ENCODE measurements around the gene DCUN1D2.
A peak's percentile ranks its signal among the peaks of the same experiment; 100 is the strongest.
"Not testable (repeated sequence)": the region's sequence is repeated elsewhere in the genome, so short reads cannot be mapped to it uniquely, and the experiment has no call there.

DCUN1D2 gene

DNA sequence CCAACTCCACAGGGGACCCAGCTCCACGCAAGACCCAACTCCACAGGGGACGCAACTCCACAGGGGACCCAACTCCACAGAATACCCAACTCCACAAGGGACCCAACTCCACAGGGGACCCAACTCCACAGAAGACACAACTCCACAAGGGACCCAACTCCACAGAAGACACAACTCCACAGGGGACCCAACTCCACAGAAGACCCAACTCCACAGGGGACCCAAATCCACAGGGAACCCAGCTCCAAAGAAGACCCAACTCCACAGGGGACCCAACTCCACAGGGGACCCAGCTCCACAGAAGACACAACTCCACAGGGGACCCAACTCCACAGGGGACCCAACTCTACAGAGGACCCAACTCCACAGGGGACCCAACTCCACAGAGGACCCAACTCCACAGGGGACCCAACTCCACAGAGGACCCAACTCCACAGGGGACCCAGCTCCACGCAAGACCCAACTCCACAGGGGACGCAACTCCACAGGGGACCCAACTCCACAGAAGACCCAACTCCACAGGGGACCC lies 19.8 kb downstream of the DCUN1D2 start:
- H3K9ac ChIP-seq (ENCODE audit: low read depth, low read length); H3K27me3 ChIP-seq (ENCODE audit: insufficient read depth, low read length); H3K4me3 ChIP-seq (ENCODE audit: low read length); H3K4me1 ChIP-seq (ENCODE audit: insufficient read depth, low read length); H3K27ac ChIP-seq (ENCODE audit: low read length); H3K9me3 ChIP-seq (ENCODE audit: insufficient read depth, low read depth, low read length): not testable (repeated sequence)
- peaks cover 63% of the 10 kb centered on the region for H3K36me3 ChIP-seq (ENCODE audit: insufficient read depth, low read depth, low read length)

DNA sequence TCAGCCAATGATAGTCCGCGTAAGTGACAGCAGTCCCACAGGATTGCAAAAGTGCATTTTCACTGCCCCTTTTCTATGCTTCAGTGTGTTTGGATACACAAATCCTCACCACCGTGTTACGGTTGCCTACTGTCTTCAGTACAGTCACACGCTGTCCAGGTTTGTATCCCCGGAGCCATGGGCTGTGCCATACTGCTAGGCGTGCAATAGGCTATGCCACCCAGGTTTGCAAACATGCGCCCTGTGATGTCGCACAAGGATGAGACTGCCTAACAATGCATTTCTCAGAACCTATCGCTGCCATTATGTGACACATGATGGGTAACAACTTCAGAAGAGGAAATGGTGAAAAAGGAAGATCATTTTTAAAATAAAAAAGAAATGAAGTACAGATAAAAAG lies 20.4 kb downstream of the DCUN1D2 start:
- H3K9ac ChIP-seq (ENCODE audit: low read depth, low read length), result no peak overlapping the region
- no peak overlapping the region for H3K27ac ChIP-seq (ENCODE audit: low read length)
- peaks cover 62% of the 10 kb centered on the region for H3K36me3 ChIP-seq (ENCODE audit: insufficient read depth, low read depth, low read length)
- no peaks in the 10 kb centered on the region for H3K27me3 ChIP-seq (ENCODE audit: insufficient read depth, low read length)
- peaks cover 10% of the 10 kb centered on the region; the same call in 1 of the 2 replicates for H3K4me1 ChIP-seq (ENCODE audit: insufficient read depth, low read length)
- no peak overlapping the region for H3K4me3 ChIP-seq (ENCODE audit: low read length)
- H3K9me3 ChIP-seq (ENCODE audit: insufficient read depth, low read depth, low read length), result no peaks in the 10 kb centered on the region

DNA sequence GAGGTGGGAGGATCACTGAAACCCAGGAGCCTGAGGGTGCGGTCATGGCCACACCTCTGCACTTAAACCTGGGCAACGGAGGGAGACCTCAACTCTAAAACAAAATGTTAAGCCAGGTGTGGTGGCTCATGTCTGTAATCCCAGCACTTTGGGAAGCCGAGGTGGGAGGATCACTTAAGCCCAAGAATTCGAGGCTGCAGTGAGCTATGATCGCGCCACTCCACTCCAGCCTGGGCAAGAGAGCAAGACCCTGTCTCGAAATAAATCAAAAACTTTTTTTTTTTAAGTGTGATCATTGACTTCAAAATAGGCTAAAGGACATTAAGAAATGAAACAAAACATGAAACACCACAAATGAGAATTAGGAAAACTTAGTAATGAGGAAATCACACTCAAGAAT lies 20.9 kb downstream of the DCUN1D2 start:
- Histone ChIP-seq H3K4me1 (ENCODE audit: insufficient read depth, low read length) (peaks cover 10% of the 10 kb centered on the region; the same call in 1 of the 2 replicates), H3K9me3 (ENCODE audit: insufficient read depth, low read depth, low read length) (no peaks in the 10 kb centered on the region), H3K36me3 (ENCODE audit: insufficient read depth, low read depth, low read length) (peaks cover 62% of the 10 kb centered on the region), H3K27me3 (ENCODE audit: insufficient read depth, low read length) (no peaks in the 10 kb centered on the region), H3K4me3 (ENCODE audit: low read length) (no peak overlapping the region), H3K27ac (ENCODE audit: low read length) (no peak overlapping the region), H3K9ac (ENCODE audit: low read depth, low read length) (no peak overlapping the region)

DNA sequence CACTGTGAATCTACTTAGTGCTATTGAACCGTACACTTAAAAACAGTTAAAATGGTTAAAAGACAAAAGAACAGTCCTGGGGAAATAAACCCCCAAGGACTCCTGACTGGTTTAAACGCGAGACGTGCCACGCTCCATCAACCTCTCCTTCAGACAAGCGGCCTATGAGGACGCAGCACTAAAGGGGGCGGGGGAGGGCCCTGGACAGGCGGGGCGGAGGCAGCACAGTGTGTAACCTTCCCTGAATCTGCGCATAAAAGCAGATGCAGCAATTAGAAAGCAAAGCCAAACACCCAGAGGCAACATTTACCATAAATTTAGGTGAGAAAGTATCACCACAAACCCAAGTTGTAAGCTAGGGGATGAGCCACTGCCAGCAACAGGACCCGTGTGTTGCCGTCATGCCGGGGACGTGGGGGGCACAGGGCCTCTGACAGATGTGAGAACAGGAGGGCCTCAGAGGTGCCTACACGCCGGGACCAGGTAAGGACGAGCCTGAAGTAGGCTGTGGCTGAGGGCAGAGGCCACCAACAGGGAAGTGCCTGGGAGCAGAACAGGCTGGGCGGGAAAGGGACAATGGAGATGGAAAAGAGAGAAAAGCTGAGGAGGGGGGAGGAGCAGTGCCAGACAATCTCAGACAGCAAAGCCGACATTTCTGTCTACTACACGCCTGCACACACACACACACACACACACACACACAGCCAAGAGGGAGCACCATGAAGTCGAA lies 21.9 kb downstream of the DCUN1D2 start:
- peaks cover 62% of the 10 kb centered on the region for H3K36me3 ChIP-seq (ENCODE audit: insufficient read depth, low read depth, low read length)
- peak overlapping the region; percentile 72 for H3K9ac ChIP-seq (ENCODE audit: low read depth, low read length)
- H3K9me3 ChIP-seq (ENCODE audit: insufficient read depth, low read depth, low read length), result no peaks in the 10 kb centered on the region
- H3K4me1 ChIP-seq (ENCODE audit: insufficient read depth, low read length), result peaks cover 10% of the 10 kb centered on the region; the same call in 1 of the 2 replicates
- H3K27ac ChIP-seq (ENCODE audit: low read length), result peak overlapping the region; percentile 64
- H3K27me3 ChIP-seq (ENCODE audit: insufficient read depth, low read length), result no peaks in the 10 kb centered on the region
- 0 out of 2 replicates have a peak overlapping the region, but pooled peaks have one; percentile 24 for H3K4me3 ChIP-seq (ENCODE audit: low read length)

DNA sequence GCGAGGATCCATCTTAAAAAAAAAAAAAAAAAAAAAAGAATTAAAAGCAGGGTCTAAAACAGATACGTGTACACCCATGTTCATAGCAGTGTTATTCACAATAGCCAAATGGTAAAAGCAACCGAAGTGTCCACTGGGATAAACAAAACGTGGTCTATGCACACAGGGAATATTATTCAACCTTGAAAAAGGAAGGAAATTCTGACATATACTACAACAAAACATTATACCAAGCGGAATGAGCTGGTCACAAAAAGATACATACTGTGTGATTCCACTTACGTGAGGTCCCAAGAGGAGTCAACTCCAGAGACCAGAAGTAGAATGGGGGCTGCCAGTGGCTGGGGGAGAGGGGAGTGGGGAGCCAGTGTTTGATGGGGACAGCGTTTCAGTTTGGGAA lies 22.5 kb downstream of the DCUN1D2 start:
- H3K4me1 ChIP-seq (ENCODE audit: insufficient read depth, low read length), result peaks cover 10% of the 10 kb centered on the region; the same call in 1 of the 2 replicates
- no peak overlapping the region for H3K27ac ChIP-seq (ENCODE audit: low read length)
- no peaks in the 10 kb centered on the region for H3K9me3 ChIP-seq (ENCODE audit: insufficient read depth, low read depth, low read length)
- H3K27me3 ChIP-seq (ENCODE audit: insufficient read depth, low read length), result no peaks in the 10 kb centered on the region
- peaks cover 58% of the 10 kb centered on the region for H3K36me3 ChIP-seq (ENCODE audit: insufficient read depth, low read depth, low read length)
- no peak overlapping the region for H3K9ac ChIP-seq (ENCODE audit: low read depth, low read length)
- H3K4me3 ChIP-seq (ENCODE audit: low read length), result no peak overlapping the region

DNA sequence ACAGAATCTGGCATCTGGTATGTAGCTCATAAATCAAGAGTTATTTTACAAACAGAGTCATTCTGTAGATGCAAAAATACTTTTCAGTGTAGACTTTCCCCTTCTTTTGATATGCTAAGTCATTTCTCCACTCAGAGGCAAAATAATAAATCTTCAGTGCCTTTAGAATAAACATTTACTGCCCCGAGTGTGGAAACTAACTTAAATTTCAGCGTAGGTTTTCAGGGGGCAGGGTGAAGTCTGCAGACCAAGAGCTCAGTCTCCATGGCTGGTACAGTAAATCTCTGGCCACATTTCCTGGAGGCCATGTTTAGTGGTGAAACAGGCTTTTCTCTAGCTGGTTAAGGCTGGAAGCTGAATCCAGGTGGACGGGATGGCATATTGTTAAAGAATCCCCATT lies 24.1 kb downstream of the DCUN1D2 start:
- peaks cover 61% of the 10 kb centered on the region for H3K36me3 ChIP-seq (ENCODE audit: insufficient read depth, low read depth, low read length)
- H3K4me3 ChIP-seq (ENCODE audit: low read length), result no peak overlapping the region
- H3K27me3 ChIP-seq (ENCODE audit: insufficient read depth, low read length), result no peaks in the 10 kb centered on the region
- no peaks in the 10 kb centered on the region for H3K9me3 ChIP-seq (ENCODE audit: insufficient read depth, low read depth, low read length)
- H3K9ac ChIP-seq (ENCODE audit: low read depth, low read length), result no peak overlapping the region
- peaks cover 10% of the 10 kb centered on the region; the same call in 1 of the 2 replicates for H3K4me1 ChIP-seq (ENCODE audit: insufficient read depth, low read length)
- H3K27ac ChIP-seq (ENCODE audit: low read length), result no peak overlapping the region

DNA sequence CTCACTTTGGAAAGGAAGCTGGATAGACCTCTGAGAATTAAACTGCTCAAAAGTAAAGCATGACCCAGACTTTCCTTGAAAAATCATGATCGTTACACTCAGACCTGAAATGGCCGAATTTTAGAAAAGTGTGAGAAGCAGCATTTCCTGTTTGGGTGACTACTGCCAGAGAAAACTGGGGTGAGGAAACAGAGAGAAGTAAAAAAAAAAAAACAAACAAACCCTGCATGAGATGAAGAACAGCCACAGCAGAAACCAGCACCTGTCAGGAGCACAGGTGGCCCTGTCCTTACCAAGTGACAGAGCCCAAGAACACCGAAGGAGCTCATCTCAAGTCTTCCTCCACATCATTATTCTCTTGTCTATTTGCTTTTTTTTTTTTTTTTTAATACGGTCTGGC lies 25.2 kb downstream of the DCUN1D2 start:
- Histone ChIP-seq H3K9ac (ENCODE audit: low read depth, low read length) (no peak overlapping the region), H3K4me3 (ENCODE audit: low read length) (no peak overlapping the region), H3K27ac (ENCODE audit: low read length) (no peak overlapping the region), H3K9me3 (ENCODE audit: insufficient read depth, low read depth, low read length) (no peaks in the 10 kb centered on the region), H3K36me3 (ENCODE audit: insufficient read depth, low read depth, low read length) (peaks cover 68% of the 10 kb centered on the region), H3K27me3 (ENCODE audit: insufficient read depth, low read length) (no peaks in the 10 kb centered on the region), H3K4me1 (ENCODE audit: insufficient read depth, low read length) (peaks cover 10% of the 10 kb centered on the region; the same call in 1 of the 2 replicates)

DNA sequence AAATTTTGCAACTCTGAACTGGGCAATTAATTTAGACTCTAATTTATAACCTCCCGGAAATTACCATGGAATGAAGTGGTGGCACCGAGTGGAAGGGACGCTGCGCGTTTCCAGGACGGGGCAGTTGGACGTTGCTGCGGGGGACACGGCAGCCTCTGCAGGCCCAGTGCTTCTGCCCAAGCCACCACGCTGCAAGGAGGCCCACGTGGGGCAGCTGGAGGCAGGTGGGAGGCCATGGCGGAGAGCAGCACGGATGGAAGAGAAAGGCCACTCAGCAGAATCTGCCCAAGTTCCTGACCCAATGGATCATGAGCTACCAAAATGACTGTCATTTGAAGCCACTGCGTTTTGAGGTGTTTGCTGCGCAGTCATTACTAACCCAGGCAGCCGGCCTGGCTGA lies 26.0 kb downstream of the DCUN1D2 start:
- H3K36me3 ChIP-seq (ENCODE audit: insufficient read depth, low read depth, low read length), result peaks cover 68% of the 10 kb centered on the region

DNA sequence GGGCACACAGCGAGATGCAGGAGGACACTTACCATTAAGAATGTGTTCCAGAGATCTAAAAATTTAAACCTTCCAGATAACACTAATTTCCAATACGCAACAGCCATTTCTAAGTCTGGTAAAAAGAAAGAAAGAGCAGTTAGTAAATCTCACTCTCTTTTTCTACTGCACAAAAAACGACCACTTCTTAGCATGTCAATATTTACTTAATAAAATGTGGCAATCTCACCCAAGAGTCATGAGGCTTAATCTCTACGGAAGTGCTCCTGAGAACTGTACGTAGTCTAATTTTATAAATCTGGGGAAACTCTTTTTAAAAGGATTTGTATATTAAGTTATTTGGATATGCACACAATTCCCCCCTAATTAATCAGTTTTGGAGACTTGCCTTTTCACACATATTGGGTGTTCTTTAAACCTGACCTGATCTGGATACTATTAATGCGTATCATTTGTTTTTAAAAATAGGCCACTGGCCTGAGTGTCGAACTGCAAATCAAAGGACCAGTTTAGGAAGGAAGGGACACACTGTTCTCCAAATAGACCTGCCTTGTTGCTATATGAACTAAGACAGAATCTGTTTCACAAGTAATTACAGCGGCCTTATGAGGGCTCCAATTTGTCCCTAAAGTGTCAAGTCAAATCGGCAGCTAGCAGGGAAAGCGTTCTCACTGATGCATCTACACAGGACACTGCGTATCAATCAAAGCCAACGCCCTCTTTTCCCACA lies 29.3 kb downstream of the DCUN1D2 start:
- Histone ChIP-seq H3K27me3 (ENCODE audit: insufficient read depth, low read length) (no peaks in the 10 kb centered on the region), H3K36me3 (ENCODE audit: insufficient read depth, low read depth, low read length) (peaks cover 88% of the 10 kb centered on the region), H3K9me3 (ENCODE audit: insufficient read depth, low read depth, low read length) (no peaks in the 10 kb centered on the region), H3K9ac (ENCODE audit: low read depth, low read length) (no peak overlapping the region), H3K4me1 (ENCODE audit: insufficient read depth, low read length) (no peaks in the 10 kb centered on the region), H3K4me3 (ENCODE audit: low read length) (no peak overlapping the region), H3K27ac (ENCODE audit: low read length) (no peak overlapping the region)

More for the DNA sequence above, 26.0 kb downstream of the DCUN1D2 start:
- no peak overlapping the region for H3K27ac ChIP-seq (ENCODE audit: low read length)
- H3K4me1 ChIP-seq (ENCODE audit: insufficient read depth, low read length), result peaks cover 10% of the 10 kb centered on the region; the same call in 1 of the 2 replicates
- no peak overlapping the region for H3K4me3 ChIP-seq (ENCODE audit: low read length)
- H3K9me3 ChIP-seq (ENCODE audit: insufficient read depth, low read depth, low read length), result no peaks in the 10 kb centered on the region
- no peak overlapping the region for H3K9ac ChIP-seq (ENCODE audit: low read depth, low read length)
- H3K27me3 ChIP-seq (ENCODE audit: insufficient read depth, low read length), result no peaks in the 10 kb centered on the region

DNA sequence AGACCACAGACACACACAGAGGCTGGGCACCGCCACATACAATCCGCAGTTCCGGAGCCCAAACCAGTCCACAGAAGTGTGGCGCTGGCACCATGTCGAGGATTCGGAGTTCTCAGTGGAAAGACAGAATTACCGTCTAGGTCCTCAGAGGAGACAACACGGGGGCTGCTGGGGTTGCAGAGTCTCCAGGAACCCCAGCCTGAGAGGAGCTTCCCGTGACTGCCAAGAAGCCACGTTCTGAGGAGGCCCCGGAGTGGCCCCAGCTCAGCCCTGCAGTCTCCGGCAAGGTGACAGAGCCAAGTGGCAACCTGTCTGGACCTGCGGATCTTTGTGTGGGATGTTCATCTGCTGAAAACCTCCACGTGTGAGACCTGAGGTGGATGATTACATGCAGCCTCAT lies 29.9 kb downstream of the DCUN1D2 start:
- H3K27me3 ChIP-seq (ENCODE audit: insufficient read depth, low read length), result no peaks in the 10 kb centered on the region
- no peak overlapping the region for H3K27ac ChIP-seq (ENCODE audit: low read length)
- peaks cover 90% of the 10 kb centered on the region for H3K36me3 ChIP-seq (ENCODE audit: insufficient read depth, low read depth, low read length)
- no peak overlapping the region for H3K4me3 ChIP-seq (ENCODE audit: low read length)
- no peaks in the 10 kb centered on the region for H3K4me1 ChIP-seq (ENCODE audit: insufficient read depth, low read length)
- H3K9ac ChIP-seq (ENCODE audit: low read depth, low read length), result no peak overlapping the region
- H3K9me3 ChIP-seq (ENCODE audit: insufficient read depth, low read depth, low read length), result no peaks in the 10 kb centered on the region

DNA sequence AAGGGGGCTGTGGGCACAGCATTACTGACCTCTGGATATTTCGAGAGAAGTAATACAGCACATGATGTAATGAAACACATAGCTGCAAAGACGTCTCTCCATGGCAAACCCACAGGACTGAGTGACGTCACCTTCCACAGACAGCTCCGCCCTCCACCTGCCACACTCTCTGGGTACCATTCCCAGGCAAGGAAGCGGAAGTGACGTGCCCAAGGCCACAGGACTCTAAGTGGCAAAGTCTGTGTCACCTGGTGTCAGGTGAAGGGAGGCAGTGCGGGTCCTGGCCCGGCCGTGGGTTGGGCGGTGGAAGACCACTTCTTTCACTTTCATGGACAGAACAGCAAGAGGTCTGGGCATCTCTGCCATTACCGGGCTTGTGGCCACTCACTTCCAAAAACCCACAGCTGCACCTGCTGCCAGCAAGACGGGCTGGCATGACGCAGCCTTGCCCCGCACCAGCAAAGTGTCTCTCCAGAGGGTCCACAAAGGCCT lies 30.4 kb downstream of the DCUN1D2 start:
- Histone ChIP-seq H3K36me3 (ENCODE audit: insufficient read depth, low read depth, low read length) (peaks cover 90% of the 10 kb centered on the region), H3K27me3 (ENCODE audit: insufficient read depth, low read length) (no peaks in the 10 kb centered on the region), H3K27ac (ENCODE audit: low read length) (no peak overlapping the region), H3K9me3 (ENCODE audit: insufficient read depth, low read depth, low read length) (no peaks in the 10 kb centered on the region), H3K9ac (ENCODE audit: low read depth, low read length) (no peak overlapping the region), H3K4me1 (ENCODE audit: insufficient read depth, low read length) (no peaks in the 10 kb centered on the region), H3K4me3 (ENCODE audit: low read length) (no peak overlapping the region)
